Epithelial cell of esophagus (primary cell): Measurements from ENCODE around the gene ARHGAP4.
A peak's percentile ranks its signal among the peaks of the same experiment; 100 is the strongest.

Experiments
- DNase-seq: peaks from one replicate; pipeline ENCODE4 v3.0.0; 2010; ENCODE audit warnings: low read depth
- H3K4me3 ChIP-seq: 2 replicates; pipeline ENCODE4 v1.5.1; 2011; ENCODE audit warnings: mild to moderate bottlenecking, low read length, control low read depth
- CTCF ChIP-seq: IDR thresholded peaks from 2 replicates; pipeline ENCODE4 v1.5.1; 2011; ENCODE audit warnings: low read depth, mild to moderate bottlenecking, low read length, control low read depth, inconsistent platforms; ENCODE audit not compliant: insufficient read depth; ENCODE audit errors: missing control alignments

The ARHGAP4 gene

GRCh38 chrX:153968255-153968654, 42.2 kb upstream of the ARHGAP4 start:
- no peak overlapping the region for H3K4me3 ChIP-seq
- no peak for TF ChIP-seq CTCF
- no peak for DNase-seq

GRCh38 chrX:153967536-153968224, 41.6 kb upstream of the ARHGAP4 start:
- no peak for TF ChIP-seq CTCF
- H3K4me3 ChIP-seq, result no peak overlapping the region
- no peak for DNase-seq

GRCh38 chrX:153966841-153967535, 40.9 kb upstream of the ARHGAP4 start:
- no peak for TF ChIP-seq CTCF
- DNase-seq, result peak; percentile 30
- H3K4me3 ChIP-seq, result no peak overlapping the region

GRCh38 chrX:153966283-153966688, 40.2 kb upstream of the ARHGAP4 start:
- no peak for DNase-seq
- no peak for TF ChIP-seq CTCF
- no peak overlapping the region for H3K4me3 ChIP-seq

GRCh38 chrX:153965406-153965805, 39.3 kb upstream of the ARHGAP4 start:
- TF ChIP-seq CTCF, result no peak
- no peak for DNase-seq
- H3K4me3 ChIP-seq, result no peak overlapping the region

- H3K4me3 ChIP-seq, result no peak overlapping the region
- no peak for DNase-seq
- no peak for TF ChIP-seq CTCF
These were observed 38.0 kb upstream of the ARHGAP4 start for GRCh38 chrX:153964105-153964504.
